ENCODE measurements around the gene STRA8. TPM values are rescaled to one million over a fixed set of nuclear protein-coding genes. Genes with fewer than 3 reads are reported as not detected.

The STRA8 gene
- total and polyA plus RNA-seq, 2 of the 13 experiments (the other 11 are each of a cell fraction or from before 2014, with no cell fraction given) = not detected

DNA sequence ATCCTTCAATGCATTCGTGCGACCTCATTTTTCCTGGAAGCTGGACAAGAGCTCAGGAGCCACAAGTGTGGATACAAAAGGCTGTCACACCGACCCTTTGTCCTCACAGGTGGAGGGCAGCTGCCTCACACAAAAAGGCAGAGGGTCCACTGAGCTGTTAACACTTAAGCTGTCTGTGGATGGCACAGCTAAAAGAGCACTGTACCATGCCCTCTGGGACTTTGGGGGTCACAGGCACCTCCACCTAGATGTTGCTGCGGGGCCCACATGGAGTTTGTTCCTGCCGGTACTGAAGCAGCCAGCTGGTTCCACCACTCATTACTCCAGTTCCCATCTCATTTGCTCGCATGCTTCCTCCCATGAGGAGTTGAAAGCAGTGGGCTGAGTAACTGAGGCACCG, 57.0 kb downstream of the STRA8 start (continued):
- TF ChIP-seq ZNF781 (CRISPR knock-in tag; IDR thresholded peaks at IDR 0.05; ENCODE audit: borderline replicate concordance, not compliant biosample characterization) (no peak), SNAPC2 (CRISPR knock-in tag; IDR thresholded peaks at IDR 0.05) (no peak), HMG20A (CRISPR knock-in tag; IDR thresholded peaks at IDR 0.05; ENCODE audit: borderline replicate concordance) (no peak), RARA (CRISPR knock-in tag; IDR thresholded peaks at IDR 0.05) (no peak), ZNF800 (CRISPR knock-in tag; IDR thresholded peaks at IDR 0.05) (no peak), TARDBP (CRISPR knock-in tag; IDR thresholded peaks at IDR 0.05) (no peak)
- TF ChIP-seq, protein P1, sequence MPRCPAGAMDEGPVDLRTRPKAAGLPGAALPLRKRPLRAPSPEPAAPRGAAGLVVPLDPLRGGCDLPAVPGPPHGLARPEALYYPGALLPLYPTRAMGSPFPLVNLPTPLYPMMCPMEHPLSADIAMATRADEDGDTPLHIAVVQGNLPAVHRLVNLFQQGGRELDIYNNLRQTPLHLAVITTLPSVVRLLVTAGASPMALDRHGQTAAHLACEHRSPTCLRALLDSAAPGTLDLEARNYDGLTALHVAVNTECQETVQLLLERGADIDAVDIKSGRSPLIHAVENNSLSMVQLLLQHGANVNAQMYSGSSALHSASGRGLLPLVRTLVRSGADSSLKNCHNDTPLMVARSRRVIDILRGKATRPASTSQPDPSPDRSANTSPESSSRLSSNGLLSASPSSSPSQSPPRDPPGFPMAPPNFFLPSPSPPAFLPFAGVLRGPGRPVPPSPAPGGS (CRISPR knock-in tag; IDR thresholded peaks at IDR 0.05) = no peak

DNA sequence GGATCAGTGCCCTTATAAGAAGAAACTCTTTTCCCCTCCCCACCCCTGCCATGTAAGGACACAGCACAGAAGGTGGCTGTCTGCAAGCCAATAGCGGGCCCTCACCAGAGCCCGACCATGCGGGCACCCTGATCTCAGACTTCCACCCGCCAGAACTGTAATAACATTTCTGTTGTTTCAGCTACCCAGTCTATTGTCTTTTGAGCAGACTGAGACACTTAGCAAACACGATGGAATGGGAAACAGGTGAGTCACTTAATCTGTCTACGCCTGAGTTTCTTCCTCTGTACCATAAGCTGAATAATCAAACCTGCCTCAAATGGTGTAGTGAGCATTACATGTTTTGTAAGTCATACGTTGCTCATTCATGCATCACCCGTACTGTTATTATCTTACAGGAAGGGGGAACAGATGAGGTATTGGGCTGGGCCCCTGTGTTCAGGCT, 58.2 kb downstream of the STRA8 start:
- intact Hi-C loops (cut with micrococcal nuclease; ENCODE audit: unreplicated experiment) = no loop called here
- in situ Hi-C loops (cut with HindIII; ENCODE audit: extremely low pct_ligation_motif_present, low pct_unique_long_range_greater_than_20kb) = loop anchor here (25.0 kb wide), 1 partner anchor 270 kb away; the partner anchor contains the start of gene NUP205
- BruUV-seq (replicated peaks) = no TSS peak
- no peak overlapping the region for H3K27ac ChIP-seq (ENCODE audit: extremely low read length, insufficient read depth, low read length)
- no peaks in the 10 kb centered on the region; a peak in 1 of 5 replicates for H3K27me3 ChIP-seq (ENCODE audit: control insufficient read depth in 1 of 2, insufficient read depth in 2 of 2, low read length in 2 of 2)
- POLR2A ChIA-PET = no interaction called here
- no peak overlapping the region for H3K9ac ChIP-seq (ENCODE audit: insufficient read depth, low read depth, low read length)
- no peak overlapping the region for H3K4me3 ChIP-seq (replicated peaks in 1 of 3; ENCODE audit: insufficient read depth in 1 of 3, low read depth in 2 of 3, low read length in 3 of 3)
- no peak overlapping the region for H2AFZ ChIP-seq (ENCODE audit: low read length)
- FAIRE-seq = no peak
- CTCF ChIA-PET (ENCODE audit: low intra/inter-chr PET ratio, low total read pairs) = no interaction called here
- H3K4me2 ChIP-seq (ENCODE audit: low read depth, low read length) = no peak overlapping the region
- no peaks in the 10 kb centered on the region for H3K4me1 ChIP-seq (ENCODE audit: insufficient read depth, low read length)
- DNase-seq (ENCODE audit: low spot score) = peak; percentile 7
- H3K9me3 ChIP-seq (ENCODE audit: low read length) = no peaks in the 10 kb centered on the region
- ATAC-seq = no peak; the same call in 2 of the 3 replicates
- H3K36me3 ChIP-seq (replicated peaks in 1 of 2; ENCODE audit: control insufficient read depth in 1 of 2, insufficient read depth in 2 of 2, low read length in 2 of 2) = no peaks in the 10 kb centered on the region
- no peaks in the 10 kb centered on the region for H4K20me1 ChIP-seq (ENCODE audit: insufficient read depth, low read length)
- WGBS (ENCODE audit: low lambda C conversion rate) = 9% methylated on average over 8 of the region's 8 CpGs
- H3K79me2 ChIP-seq (ENCODE audit: insufficient read depth, low read length) = no peaks in the 10 kb centered on the region
- TF ChIP-seq ZNF335 (CRISPR knock-in tag; IDR thresholded peaks at IDR 0.05) (no peak), NFE2L1 (CRISPR knock-in tag; IDR thresholded peaks at IDR 0.05; ENCODE audit: borderline replicate concordance) (no peak), ZNF276 (CRISPR knock-in tag; IDR thresholded peaks at IDR 0.05; ENCODE audit: low read depth) (no peak), ZNF124 (CRISPR knock-in tag; IDR thresholded peaks at IDR 0.05) (no peak), ZMAT3 (CRISPR knock-in tag; conservative IDR thresholded peaks at IDR 0.05) (no peak), NCOA5 (CRISPR knock-in tag; IDR thresholded peaks at IDR 0.05) (no peak), REL (CRISPR knock-in tag; conservative IDR thresholded peaks at IDR 0.05) (no peak), NR2F1 (CRISPR knock-in tag; IDR thresholded peaks at IDR 0.05) (no peak), ZNF619 (CRISPR knock-in tag; IDR thresholded peaks at IDR 0.05) (no peak), SP1 (IDR thresholded peaks at IDR 0.05) (no peak), SP1 (CRISPR knock-in tag; IDR thresholded peaks at IDR 0.05) (no peak)
- TF ChIP-seq, protein P2, sequence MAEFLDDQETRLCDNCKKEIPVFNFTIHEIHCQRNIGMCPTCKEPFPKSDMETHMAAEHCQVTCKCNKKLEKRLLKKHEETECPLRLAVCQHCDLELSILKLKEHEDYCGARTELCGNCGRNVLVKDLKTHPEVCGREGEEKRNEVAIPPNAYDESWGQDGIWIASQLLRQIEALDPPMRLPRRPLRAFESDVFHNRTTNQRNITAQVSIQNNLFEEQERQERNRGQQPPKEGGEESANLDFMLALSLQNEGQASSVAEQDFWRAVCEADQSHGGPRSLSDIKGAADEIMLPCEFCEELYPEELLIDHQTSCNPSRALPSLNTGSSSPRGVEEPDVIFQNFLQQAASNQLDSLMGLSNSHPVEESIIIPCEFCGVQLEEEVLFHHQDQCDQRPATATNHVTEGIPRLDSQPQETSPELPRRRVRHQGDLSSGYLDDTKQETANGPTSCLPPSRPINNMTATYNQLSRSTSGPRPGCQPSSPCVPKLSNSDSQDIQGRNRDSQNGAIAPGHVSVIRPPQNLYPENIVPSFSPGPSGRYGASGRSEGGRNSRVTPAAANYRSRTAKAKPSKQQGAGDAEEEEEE (CRISPR knock-in tag; IDR thresholded peaks at IDR 0.05; ENCODE audit: borderline replicate concordance) = no peak
